ENCODE results near the gene PTGES2.
A peak's percentile ranks its signal among the peaks of the same experiment; 100 is the strongest.

PTGES2 gene

DNA sequence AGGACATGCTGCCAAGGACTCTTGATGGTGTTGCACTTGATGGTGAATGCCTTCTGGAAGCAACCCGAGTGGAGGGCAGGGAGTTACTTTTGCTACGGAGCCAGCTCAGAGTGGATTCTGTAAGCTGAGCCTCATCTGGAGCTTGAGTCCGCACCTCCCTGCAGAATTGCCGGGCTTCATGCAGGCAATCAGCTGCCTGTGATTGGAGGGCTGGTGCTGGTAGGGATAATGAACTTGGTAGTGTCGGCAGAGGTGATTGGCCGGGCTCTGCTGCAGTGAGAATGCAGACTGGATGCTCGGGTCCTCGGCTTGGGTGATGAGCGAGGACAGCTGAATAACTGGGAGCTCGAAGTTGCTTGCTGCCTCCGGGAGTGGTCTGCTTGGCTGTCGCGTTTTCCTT, 36.4 kb downstream of the PTGES2 start:
- no peak overlapping the region for H3K27ac ChIP-seq
- TF ChIP-seq CTCF (conservative IDR thresholded peaks at IDR 0.05) (no peak), ZFX (IDR thresholded peaks at IDR 0.05) (no peak)

DNA sequence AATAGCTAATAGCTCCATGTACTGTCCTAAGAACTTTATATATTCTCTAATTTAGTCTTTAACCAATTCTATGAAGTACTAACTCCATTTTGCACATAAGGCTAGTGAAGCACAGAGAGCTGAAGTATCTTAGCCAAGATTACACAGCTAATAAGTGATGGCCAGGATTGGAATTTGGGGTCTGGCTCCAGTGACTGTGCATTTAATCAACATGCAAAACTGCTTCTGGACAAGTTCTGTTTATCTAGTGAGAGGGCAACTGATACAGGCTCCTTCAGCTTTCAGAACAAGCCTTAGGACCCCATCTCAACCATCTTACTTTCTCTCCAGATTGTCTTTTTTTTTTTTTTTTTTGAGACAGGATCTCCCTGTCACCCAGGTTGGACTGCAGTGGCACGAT, 38.2 kb downstream of the PTGES2 start:
- no peak overlapping the region for H3K27ac ChIP-seq
- no peak for TF ChIP-seq CTCF (conservative IDR thresholded peaks at IDR 0.05)
- TF ChIP-seq ZFX (IDR thresholded peaks at IDR 0.05): no peak

- TF ChIP-seq CTCF (conservative IDR thresholded peaks at IDR 0.05): no peak
- no peak overlapping the region for H3K27ac ChIP-seq
Measured at GRCh38 chr9:128088253-128088945, 39.1 kb downstream of the PTGES2 start.

GRCh38 chr9:128087262-128087661, 40.3 kb downstream of the PTGES2 start:
- no peak overlapping the region for H3K27ac ChIP-seq
- TF ChIP-seq CTCF (conservative IDR thresholded peaks at IDR 0.05): no peak
- no peak for TF ChIP-seq ZFX (IDR thresholded peaks at IDR 0.05)

DNA sequence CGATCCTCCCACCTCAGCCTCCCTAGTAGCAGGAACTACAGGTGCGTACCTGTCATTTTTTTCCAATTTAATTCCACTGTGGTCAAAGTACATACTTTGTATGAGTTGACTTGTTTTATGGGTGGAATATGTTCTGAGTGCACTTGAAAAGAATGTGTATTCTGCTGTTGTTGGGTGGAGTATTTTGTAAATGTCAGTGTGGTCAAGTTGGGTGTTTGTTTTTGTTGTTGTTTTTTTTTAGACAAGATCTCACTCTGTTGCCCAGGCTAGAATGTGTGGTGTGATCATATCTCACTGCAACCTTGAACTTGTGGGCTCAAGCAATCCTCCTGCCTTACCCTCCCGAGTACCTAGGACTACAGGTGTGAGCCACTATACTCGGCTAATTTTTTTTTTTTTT, 41.6 kb downstream of the PTGES2 start:
- TF ChIP-seq CTCF (conservative IDR thresholded peaks at IDR 0.05) (no peak), ZFX (IDR thresholded peaks at IDR 0.05) (no peak)
- H3K27ac ChIP-seq: no peak overlapping the region

GRCh38 chr9:128084746-128085145, 42.8 kb downstream of the PTGES2 start:
- H3K27ac ChIP-seq: no peak overlapping the region
- TF ChIP-seq CTCF (conservative IDR thresholded peaks at IDR 0.05) (no peak), ZFX (IDR thresholded peaks at IDR 0.05) (no peak)

DNA sequence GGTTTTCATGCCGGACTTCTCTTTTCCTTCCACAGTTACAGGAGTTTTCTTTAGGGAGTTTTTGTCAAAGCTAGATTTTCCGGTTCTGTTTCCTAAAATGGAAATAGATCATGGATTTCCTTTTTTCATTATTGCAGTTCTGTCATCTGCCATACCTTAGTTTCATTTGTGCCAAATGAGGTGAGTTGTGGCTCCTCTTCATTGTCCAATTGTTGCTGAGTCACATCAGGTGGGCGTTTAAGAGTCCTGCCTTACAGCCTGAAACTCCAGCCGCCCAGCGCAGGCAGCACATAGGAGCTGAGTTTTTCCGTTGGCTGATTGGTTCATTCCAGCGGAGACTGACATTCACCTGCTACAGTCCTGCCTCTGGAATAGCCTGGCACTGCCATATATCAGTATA, 45.4 kb downstream of the PTGES2 start:
- TF ChIP-seq ZFX (IDR thresholded peaks at IDR 0.05) (no peak), CTCF (conservative IDR thresholded peaks at IDR 0.05) (no peak)
- peak overlapping the region; percentile 13; the same call in 1 of the 2 replicates for H3K27ac ChIP-seq
